GM19043 (cell line): Measurements from ENCODE around the gene SLC22A1.

Experiments used
- ATAC-seq: cut with Tn5 transposase; IDR thresholded peaks from one replicate; pipeline ENCODE4 v1.9.1; 2021; ENCODE audit warnings: low read depth; ENCODE audit not compliant: unreplicated experiment

Gene SLC22A1

DNA sequence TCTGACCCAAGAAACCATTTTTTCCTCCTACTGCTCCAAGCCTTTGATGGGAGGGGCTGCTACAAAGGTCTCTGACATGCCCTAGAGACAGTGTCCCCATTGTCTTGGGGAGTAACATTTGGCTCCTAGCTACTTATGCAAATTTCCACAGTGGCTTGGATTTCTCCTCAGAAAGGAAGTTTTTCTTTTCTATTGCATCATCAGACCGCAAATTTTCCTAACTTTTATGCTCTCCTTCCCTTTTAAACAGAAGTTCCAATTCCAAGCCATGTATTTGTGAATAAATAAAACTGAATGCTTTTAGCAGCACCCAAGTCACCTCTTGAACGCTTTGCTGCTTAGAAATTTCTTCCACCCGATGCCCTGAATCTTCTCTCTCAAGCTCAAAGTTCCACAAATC is 86.0 kb downstream of the SLC22A1 start:
- no peak for ATAC-seq
